Vagina (tissue), 2 donors: ENCODE measurements around the gene TSPAN32.

Experiments used
- CTCF ChIP-seq, 3 experiments: fragments of 450-650 bp in 2 of 3; fragments of 200-600 bp in 1 of 3; sonication (generic) in 1 of 3; IDR thresholded peaks; one replicate each; pipeline ENCODE4 v1.5.1; 2017 to 2019; ENCODE audit warnings: antibody characterized with exemption in 3 of 3, mild to moderate bottlenecking in 2 of 3, moderate library complexity in 2 of 3
- POLR2A ChIP-seq, 2 donors: fragments of 450-650 bp; IDR thresholded peaks; one replicate each; pipeline ENCODE4 v1.6.1; 2017; ENCODE audit warnings: antibody characterized with exemption in 2 of 2, mild to moderate bottlenecking in 2 of 2, moderate library complexity in 2 of 2

- no peak for TF ChIP-seq CTCF (IDR thresholded peaks at IDR 0.05)
- TF ChIP-seq POLR2A (IDR thresholded peaks at IDR 0.05): no peak
These were observed 40.2 kb upstream of the TSPAN32 start for GRCh38 chr11:2261436-2262230.
